SIG-M5 (cell line): ENCODE data around the gene CCDC169.
"Not testable (repeated sequence)": the region's sequence is repeated elsewhere in the genome, so short reads cannot be mapped to it uniquely, and the experiment has no call there.

Source experiments
- DNase-seq: peaks from one replicate; lab custom pipeline; 2025; lab: John Stamatoyannopoulos, UW

Gene CCDC169

GRCh38 chr13:36313047-36313969, 15.7 kb upstream of the CCDC169 start:
- DNase-seq = no peak

- DNase-seq = no peak
Measured at GRCh38 chr13:36310417-36311108, 12.9 kb upstream of the CCDC169 start.

GRCh38 chr13:36302289-36302688, 4.7 kb upstream of the CCDC169 start:
- no peak for DNase-seq

- not testable (repeated sequence) for DNase-seq
Measured at GRCh38 chr13:36299469-36299868, 1.9 kb upstream of the CCDC169 start.

- DNase-seq = no peak
Measured at GRCh38 chr13:36298535-36299068, 988 bp upstream of the CCDC169 start.

GRCh38 chr13:36294096-36294495, 3.5 kb downstream of the CCDC169 start:
- no peak for DNase-seq

- DNase-seq = no peak
Measured at GRCh38 chr13:36293497-36293896, 4.1 kb downstream of the CCDC169 start.

GRCh38 chr13:36288794-36289391, 8.7 kb downstream of the CCDC169 start:
- DNase-seq = no peak

GRCh38 chr13:36286006-36286405, 11.6 kb downstream of the CCDC169 start:
- DNase-seq = no peak

- DNase-seq = no peak
Measured at GRCh38 chr13:36282821-36283432, 14.7 kb downstream of the CCDC169 start.

- no peak for DNase-seq
Measured at GRCh38 chr13:36275190-36276002, 22.2 kb downstream of the CCDC169 start.

GRCh38 chr13:36273431-36273830, 24.2 kb downstream of the CCDC169 start:
- no peak for DNase-seq

GRCh38 chr13:36261976-36262375, 35.6 kb downstream of the CCDC169 start:
- no peak for DNase-seq

- DNase-seq = no peak
Measured at GRCh38 chr13:36261011-36261410, 36.6 kb downstream of the CCDC169 start.

GRCh38 chr13:36259361-36260137, 38.1 kb downstream of the CCDC169 start:
- no peak for DNase-seq

GRCh38 chr13:36258831-36259230, 38.8 kb downstream of the CCDC169 start:
- no peak for DNase-seq

- no peak for DNase-seq
Measured at GRCh38 chr13:36251526-36251925, 46.1 kb downstream of the CCDC169 start.

GRCh38 chr13:36251017-36251416, 46.6 kb downstream of the CCDC169 start:
- DNase-seq = no peak

- DNase-seq = no peak
Measured at GRCh38 chr13:36248700-36249099, 48.9 kb downstream of the CCDC169 start.

GRCh38 chr13:36244990-36245389, 52.6 kb downstream of the CCDC169 start:
- no peak for DNase-seq
